H1 (cell line): ENCODE results near the gene DIP2C. TPM values are rescaled to one million over a fixed set of nuclear protein-coding genes. Genes with fewer than 3 reads are reported as not detected.

Source experiments
- CTCF ChIA-PET: fragments of 300-600 bp; sonication (Branson Sonifier 250); formaldehyde crosslinking; loops from one replicate; lab custom pipeline; 2021; ENCODE audit not compliant: partially characterized antibody; lab: Charles Lee
- POLR2A ChIA-PET: fragments of 300-600 bp; sonication (Branson Sonifier 250); formaldehyde crosslinking; loops from one replicate; lab custom pipeline; 2021; ENCODE audit warnings: inconsistent platforms; ENCODE audit not compliant: partially characterized antibody; lab: Charles Lee
- DNase-seq, 2 experiments: peaks; one replicate each; pipeline versions ENCODE4 v3.0.0 to v3.0.0-alpha.2; 2010 to 2022; ENCODE audit warnings: low spot score in 2 of 2, low read depth in 1 of 2, mixed read lengths in 1 of 2
- FAIRE-seq: peaks from 2 replicates; lab custom pipeline; 2011; peaks lifted over from hg19 to GRCh38; lab: Jason Lieb, UNC
- H2AFZ ChIP-seq: 2 replicates; pipeline ENCODE4 v1.8.1; 2012; ENCODE audit warnings: low read length, inconsistent platforms
- H2AK5ac ChIP-seq: 2 replicates; pipeline ENCODE4 v1.6.1; 2013; ENCODE audit warnings: low read depth, low read length
- H2BK120ac ChIP-seq: replicated peaks from 2 replicates; pipeline ENCODE3; 2013; ENCODE audit warnings: low read depth, low read length, inconsistent platforms
- H2BK12ac ChIP-seq: 2 replicates; pipeline ENCODE4 v1.6.1; 2013; ENCODE audit warnings: low read depth, low read length
- H2BK15ac ChIP-seq: 2 replicates; pipeline ENCODE4 v1.6.1; 2013; ENCODE audit warnings: low read length
- H2BK20ac ChIP-seq: 2 replicates; pipeline ENCODE4 v1.6.1; 2013; ENCODE audit warnings: low read length
- H2BK5ac ChIP-seq: 2 replicates; pipeline ENCODE4 v1.6.1; 2013; ENCODE audit warnings: low read depth, low read length
- H3K14ac ChIP-seq: 2 replicates; pipeline ENCODE4 v1.6.1; 2013; ENCODE audit warnings: inconsistent platforms; ENCODE audit not compliant: insufficient read length
- H3K18ac ChIP-seq: 2 replicates; pipeline ENCODE4 v1.6.1; 2013; ENCODE audit warnings: low read length; ENCODE audit errors: extremely low read depth
- H3K23ac ChIP-seq: 2 replicates; pipeline ENCODE4 v1.6.1; 2013; ENCODE audit warnings: inconsistent platforms; ENCODE audit not compliant: insufficient read length
- H3K23me2 ChIP-seq: 2 replicates; pipeline ENCODE4 v1.6.1; 2013; ENCODE audit warnings: low read depth, low read length
- H3K27ac ChIP-seq: 2 replicates; pipeline ENCODE4 v1.6.1; 2011; ENCODE audit warnings: low read depth, low read length, inconsistent platforms
- H3K27me3 ChIP-seq, 4 experiments: replicated peaks in 1 of 4; 1 replicate in 1 of 4; 2 replicates in 3 of 4; pipeline versions ENCODE4 v1.6.1 to v1.8.1; 2011 to 2013; ENCODE audit warnings: low read length in 3 of 4, mild to moderate bottlenecking in 3 of 4, inconsistent platforms in 2 of 4, mixed read lengths in 2 of 4, moderate library complexity in 1 of 4; ENCODE audit not compliant: control insufficient read depth in 3 of 4, insufficient read depth in 3 of 4; ENCODE audit errors: extremely low read depth in 1 of 4
- H3K36me3 ChIP-seq, 4 experiments: 2 replicates each; pipeline versions ENCODE4 v1.6.1 to v1.8.1; 2011 to 2013; ENCODE audit warnings: mild to moderate bottlenecking in 4 of 4, low read length in 3 of 4, moderate library complexity in 2 of 4, control low read depth in 1 of 4, inconsistent platforms in 1 of 4; ENCODE audit not compliant: insufficient read depth in 4 of 4, control insufficient read depth in 2 of 4
- H3K4ac ChIP-seq: replicated peaks from 2 replicates; pipeline ENCODE3; 2013; ENCODE audit warnings: low read length, low read depth, mixed read lengths, inconsistent platforms; ENCODE audit not compliant: insufficient read length
- H3K4me1 ChIP-seq, 4 experiments: replicated peaks in 1 of 4; 1 replicate in 1 of 4; 2 replicates in 3 of 4; pipeline versions ENCODE4 v1.6.1 to v1.8.1; 2011 to 2013; ENCODE audit warnings: low read length in 3 of 4, inconsistent platforms in 2 of 4, mixed read lengths in 1 of 4; ENCODE audit not compliant: insufficient read depth in 4 of 4, control insufficient read depth in 3 of 4
- H3K4me2 ChIP-seq, 2 experiments: 2 replicates each; pipeline versions ENCODE4 v1.6.1 to v1.8.1; 2011 to 2013; ENCODE audit warnings: low read depth in 2 of 2, low read length in 2 of 2, control low read depth in 1 of 2, inconsistent platforms in 1 of 2, mild to moderate bottlenecking in 1 of 2; ENCODE audit not compliant: insufficient read depth in 1 of 2
- H3K4me3 ChIP-seq, 4 experiments: fragments of 200-600, 300-600 bp in 1 of 4; sonication (generic), shearing (Covaris generic), sonication (Bioruptor Twin) in 1 of 4; 2 replicates each; pipeline versions ENCODE4 v1.5.1 to v1.8.1; 2011 to 2016; ENCODE audit warnings: low read length in 4 of 4, low read depth in 3 of 4, control low read depth in 2 of 4, inconsistent platforms in 2 of 4, mild to moderate bottlenecking in 2 of 4, mixed read lengths in 1 of 4, moderate library complexity in 1 of 4; ENCODE audit not compliant: insufficient read depth in 2 of 4; ENCODE audit errors: extremely low read depth in 1 of 4
- H3K56ac ChIP-seq: replicated peaks from 2 replicates; pipeline ENCODE3; 2013; ENCODE audit warnings: low read depth, mild to moderate bottlenecking, mixed read lengths, low read length, inconsistent platforms; ENCODE audit not compliant: insufficient read length
- H3K79me1 ChIP-seq: 2 replicates; pipeline ENCODE4 v1.6.1; 2013; ENCODE audit warnings: low read depth, low read length, control low read depth
- H3K79me2 ChIP-seq, 2 experiments: 2 replicates each; pipeline versions ENCODE4 v1.6.1 to v1.8.1; 2012 to 2013; ENCODE audit warnings: low read length in 2 of 2, mild to moderate bottlenecking in 2 of 2, inconsistent platforms in 1 of 2; ENCODE audit not compliant: insufficient read depth in 2 of 2, control insufficient read depth in 1 of 2
- H3K9ac ChIP-seq, 4 experiments: replicated peaks in 1 of 4; 1 replicate in 1 of 4; 2 replicates in 3 of 4; pipeline versions ENCODE4 v1.6.1 to v1.8.1; 2011 to 2013; ENCODE audit warnings: low read depth in 3 of 4, low read length in 3 of 4, control low read depth in 2 of 4, mild to moderate bottlenecking in 2 of 4, moderate library complexity in 2 of 4, inconsistent platforms in 1 of 4; ENCODE audit errors: extremely low read depth in 1 of 4
- H3K9me3 ChIP-seq, 2 experiments: 2 replicates each; pipeline versions ENCODE4 v1.6.1 to v1.8.1; 2012 to 2013; ENCODE audit warnings: mild to moderate bottlenecking in 2 of 2, moderate library complexity in 2 of 2, control low read depth in 1 of 2, inconsistent platforms in 1 of 2, low read depth in 1 of 2, low read length in 1 of 2, mixed read lengths in 1 of 2; ENCODE audit not compliant: insufficient read depth in 2 of 2
- H4K20me1 ChIP-seq, 2 experiments: replicated peaks in 1 of 2; 2 replicates each; pipeline versions ENCODE3 to v1.8.1; 2011 to 2013; ENCODE audit warnings: inconsistent platforms in 2 of 2, low read length in 2 of 2, mild to moderate bottlenecking in 1 of 2; ENCODE audit not compliant: insufficient read depth in 2 of 2, control insufficient read depth in 1 of 2
- H4K5ac ChIP-seq: 2 replicates; pipeline ENCODE4 v1.6.1; 2013; ENCODE audit warnings: low read length, low read depth, mixed read lengths, inconsistent platforms; ENCODE audit not compliant: insufficient read length
- H4K8ac ChIP-seq: 2 replicates; pipeline ENCODE4 v1.8.0; 2013; ENCODE audit warnings: mild to moderate bottlenecking, moderate library complexity, low read length, inconsistent platforms; ENCODE audit not compliant: insufficient read depth; ENCODE audit errors: extremely low read depth
- H4K91ac ChIP-seq: replicated peaks from 2 replicates; pipeline ENCODE3; 2013; ENCODE audit warnings: low read length, mixed read lengths, inconsistent platforms; ENCODE audit not compliant: insufficient read length
- BACH1 ChIP-seq: IDR thresholded peaks from 2 replicates; pipeline ENCODE4 v1.6.1; 2012; ENCODE audit warnings: low read length, improper control_type of control experiment
- CBX5 ChIP-seq: fragments of 300-800, 300-1000 bp; sonication (generic); IDR thresholded peaks from 2 replicates; pipeline ENCODE4 v1.7.1; 2016; ENCODE audit warnings: antibody characterized with exemption, low read length, low read depth
- CHD2 ChIP-seq: IDR thresholded peaks from 2 replicates; pipeline ENCODE4 v1.6.1; 2012; ENCODE audit warnings: low read length, improper control_type of control experiment
- CTBP2 ChIP-seq: IDR thresholded peaks from 2 replicates; pipeline ENCODE4 v1.7.0; 2011; ENCODE audit warnings: borderline replicate concordance, mild to moderate bottlenecking, moderate library complexity, mixed read lengths, low read length; ENCODE audit not compliant: insufficient read depth, insufficient read length
- FOSL1 ChIP-seq: IDR thresholded peaks from 2 replicates; pipeline ENCODE4 v1.6.1; 2011; ENCODE audit warnings: mild to moderate bottlenecking, low read depth, low read length, moderate library complexity; ENCODE audit not compliant: insufficient read depth
- GABPA ChIP-seq: IDR thresholded peaks from 2 replicates; pipeline ENCODE4 v1.6.1; 2011; ENCODE audit warnings: mild to moderate bottlenecking, low read length, moderate library complexity, borderline replicate concordance; ENCODE audit not compliant: insufficient read depth
- KDM4A ChIP-seq: IDR thresholded peaks from one replicate; pipeline ENCODE4 v1.7.1; 2012; ENCODE audit warnings: low read depth, mild to moderate bottlenecking, moderate library complexity, low read length, inconsistent platforms; ENCODE audit not compliant: severe bottlenecking
- KDM5A ChIP-seq: fragments of 200-600 bp; IDR thresholded peaks from 2 replicates; pipeline ENCODE4 v1.7.1; 2012; ENCODE audit warnings: mild to moderate bottlenecking, low read length, inconsistent platforms, mixed read lengths
- NRF1 ChIP-seq: IDR thresholded peaks from 2 replicates; pipeline ENCODE4 v1.6.1; 2011; ENCODE audit warnings: mild to moderate bottlenecking, low read depth, low read length, improper control_type of control experiment
- RFX5 ChIP-seq: IDR thresholded peaks from 2 replicates; pipeline ENCODE4 v1.6.1; 2011; ENCODE audit warnings: low read depth, low read length, improper control_type of control experiment, borderline replicate concordance
- SIRT6 ChIP-seq: IDR thresholded peaks from one replicate; pipeline ENCODE4 v1.7.1; 2012; ENCODE audit warnings: low read length, inconsistent platforms
- SIX5 ChIP-seq: IDR thresholded peaks from 2 replicates; pipeline ENCODE4 v1.6.1; 2011; ENCODE audit warnings: mild to moderate bottlenecking, low read depth, low read length
- SP2 ChIP-seq: IDR thresholded peaks from 2 replicates; pipeline ENCODE4 v1.6.1; 2012; ENCODE audit warnings: mild to moderate bottlenecking, low read length, inconsistent platforms
- SUZ12 ChIP-seq: fragments of 200-600 bp; sonication (generic); IDR thresholded peaks from 2 replicates; pipeline ENCODE4 v1.6.1; 2012; ENCODE audit warnings: mild to moderate bottlenecking, inconsistent platforms, low read length, moderate library complexity, mixed read lengths
- TEAD4 ChIP-seq: IDR thresholded peaks from 2 replicates; pipeline ENCODE4 v1.6.1; 2012; ENCODE audit warnings: low read depth, low read length, inconsistent platforms, mixed read lengths
- YY1 ChIP-seq: IDR thresholded peaks from 2 replicates; pipeline ENCODE4 v1.6.1; 2011; ENCODE audit warnings: low read depth, mild to moderate bottlenecking, low read length
- WGBS, 2 experiments: shearing (Covaris generic) in 1 of 2; methylation state at CpG; one replicate each; pipeline versions ENCODE4 v1.1.6 to v1.1.7; 2013 to 2015; ENCODE audit warnings: low lambda C conversion rate in 2 of 2, mixed read lengths in 2 of 2, inconsistent platforms in 1 of 2, low coverage in 1 of 2, missing lambda C conversion rate in 1 of 2; ENCODE audit not compliant: insufficient replicate concordance in 2 of 2, insufficient coverage in 1 of 2, insufficient read length in 1 of 2; ENCODE audit errors: extremely low coverage in 1 of 2, missing lambda C conversion rate in 1 of 2; 5-methylcytosine and 5-hydroxymethylcytosine counted together
- polyA plus RNA-seq, 7 experiments: library from polyadenylated mRNA; depleted of rRNA in 3 of 7; stranded (reverse) in 5 of 7; unstranded in 2 of 7; fragments of >200 nt in 5 of 7; fragments of 200-250 nt in 2 of 7; gene quantifications; 1 replicate in 5 of 7; 2 replicates in 1 of 7; 4 replicates in 1 of 7; pipeline versions ENCODE4 v1.2.1 to v1.2.3, GENCODE V29; 2011 to 2013; ENCODE audit warnings: missing spikeins in 2 of 7, mixed read lengths in 2 of 7
- total RNA-seq: library from RNA; stranded (reverse); fragmentation: NEBNext Ultra II Directional; extraction: Animal tissue kit (Norgen Biotek cat#: 25700); gene quantifications from 2 replicates; pipeline ENCODE4 v1.2.1, GENCODE V29; 2021

The DIP2C gene
- total and polyA plus RNA-seq, 2 of the 8 experiments (the other 6 are each of a cell fraction or from before 2014, with no cell fraction given) = 3.8 to 9.3 TPM

DNA sequence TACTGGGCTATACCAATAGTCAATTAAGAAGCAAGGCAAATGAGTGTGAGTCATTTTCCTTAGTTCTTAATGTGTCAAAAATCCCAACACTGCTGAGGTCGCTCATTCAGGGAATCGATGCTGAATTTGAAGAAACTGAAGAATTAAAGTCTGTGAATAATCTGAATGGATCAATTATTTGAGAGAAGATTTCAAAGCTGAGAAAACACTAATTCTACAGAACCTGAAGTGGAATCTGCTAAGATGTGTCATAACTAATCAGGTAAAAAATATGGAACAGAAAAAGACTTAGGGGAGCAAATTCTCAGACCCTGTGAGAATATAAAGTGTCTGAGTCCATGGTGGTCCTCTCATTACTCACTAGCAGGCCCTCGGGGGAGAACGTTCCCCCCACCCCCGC lies 125.6 kb downstream of the DIP2C start:
- no peak overlapping the region for H3K56ac ChIP-seq
- H3K18ac ChIP-seq = no peak overlapping the region
- H3K79me2 ChIP-seq = peaks cover 0 to 16% of the 10 kb centered on the region in 2 experiments; a peak in 3 of 4 replicates
- TF ChIP-seq KDM5A (no peak), SIX5 (no peak), GABPA (no peak), RFX5 (no peak), CBX5 (no peak), SIRT6 (no peak), CTBP2 (no peak), FOSL1 (no peak), BACH1 (no peak), KDM4A (no peak), YY1 (no peak), TEAD4 (no peak), CHD2 (no peak), SUZ12 (no peak), NRF1 (no peak), SP2 (no peak)

More for the DNA sequence above, 125.6 kb downstream of the DIP2C start:
- Histone ChIP-seq H3K27ac (no peak overlapping the region), H4K20me1 (peaks cover 0 to 3% of the 10 kb centered on the region in 2 experiments), H2AFZ (no peak overlapping the region), H3K9me3 (peaks cover 4 to 6% of the 10 kb centered on the region in 2 experiments), H3K14ac (no peak overlapping the region), H2AK5ac (no peak overlapping the region), H3K23ac (no peak overlapping the region), H2BK5ac (no peak overlapping the region), H3K4me2 (no peak overlapping the region), H4K91ac (no peak overlapping the region), H2BK15ac (no peak overlapping the region), H3K9ac (no peak overlapping the region), H2BK12ac (no peak overlapping the region), H3K36me3 (no peaks in the 10 kb centered on the region), H3K4ac (no peak overlapping the region), H3K23me2 (no peaks in the 10 kb centered on the region), H3K79me1 (peaks cover 13% of the 10 kb centered on the region), H4K8ac (no peak overlapping the region), H4K5ac (no peak overlapping the region), H3K4me3 (no peak overlapping the region), H3K27me3 (no peaks in the 10 kb centered on the region), H3K4me1 (peaks cover 0 to 4% (median 2%) of the 10 kb centered on the region in 4 experiments; a peak in 3 of 7 replicates), H2BK20ac (no peak overlapping the region), H2BK120ac (no peak overlapping the region)
- FAIRE-seq (no peak), DNase-seq (no peak)
- POLR2A ChIA-PET = no interaction called here
- 94% methylated on average over 5 of the region's 5 CpGs; no CpG with 5 or more reads in 1 of the 2 experiments for WGBS, 2 experiments
- CTCF ChIA-PET = interaction anchor here (1.0 kb wide), 1 partner anchor 10 kb away, joined by 3 read pairs; no protein-coding TSS in a partner anchor
